ENCODE data around the gene CABP1.

- TF ChIP-seq CTCF (IDR thresholded peaks at IDR 0.05; ENCODE audit: low read length) (no peak), EZH2 (IDR thresholded peaks at IDR 0.05; ENCODE audit: borderline replicate concordance, low read length) (no peak)
Observed at GRCh38 chr12:120680165-120680738, 39.8 kb downstream of the CABP1 start.

Data from OCI-LY1 (cell line).